ENCODE measurements around the gene SLC26A8. TPM values are rescaled to one million over a fixed set of nuclear protein-coding genes. Genes with fewer than 3 reads are reported as not detected.
A peak's percentile ranks its signal among the peaks of the same experiment; 100 is the strongest.

SLC26A8 gene
- total RNA-seq, 1 experiment from 2014 or later = not detected

GRCh38 chr6:35973670-35974222, 50.7 kb downstream of the SLC26A8 start:
- peak overlapping the region; percentile 66 for H2AFZ ChIP-seq (ENCODE audit: low read depth, low read length, poor library complexity, severe bottlenecking)
- peak overlapping the region; percentile 55 for H3K4me2 ChIP-seq (ENCODE audit: low read length)
- no TSS peak for BruUV-seq (replicated peaks)
- H3K9me2 ChIP-seq (ENCODE audit: insufficient read depth) = no peaks in the 10 kb centered on the region
- RAD21 ChIA-PET (ENCODE audit: low non-redundant PET in 1 of 2, low total read pairs in 2 of 2, uncharacterized antibody in 2 of 2, unreplicated experiment in 2 of 2) = no interaction called here
- no peaks in the 10 kb centered on the region for H3K36me3 ChIP-seq (ENCODE audit: control insufficient read depth in 1 of 2, insufficient read depth in 2 of 2, low read length in 2 of 2)
- H3K27me3 ChIP-seq (ENCODE audit: insufficient read depth, low read length) = no peaks in the 10 kb centered on the region
- TF ChIP-seq FOSL1 (IDR thresholded peaks at IDR 0.05; ENCODE audit: low read depth) = peak; percentile 34; the same call in 1 of the 2 replicates
- TF ChIP-seq JUND (IDR thresholded peaks at IDR 0.05) = peak; percentile 31; the same call in 1 of the 2 replicates
- 0 out of 2 replicates have a peak, but pooled peaks have one; percentile 33 for TF ChIP-seq CBX3 (IDR thresholded peaks at IDR 0.05; ENCODE audit: low read depth)
- TF ChIP-seq TCF7L2 (IDR thresholded peaks at IDR 0.05; ENCODE audit: borderline replicate concordance, extremely low read depth, insufficient read depth, insufficient read length) = no peak
- CTCF ChIA-PET = no interaction called here
- H3K79me2 ChIP-seq (ENCODE audit: insufficient read depth, low read length) = no peaks in the 10 kb centered on the region
- peaks cover 3 to 15% of the 10 kb centered on the region in 2 experiments; a peak in 3 of 4 replicates for H3K4me1 ChIP-seq (ENCODE audit: control insufficient read depth in 1 of 2, insufficient read depth in 2 of 2, low read length in 2 of 2)
- POLR2A ChIA-PET = interaction anchor here (0.6 kb wide), 1 partner anchor 260 kb away, joined by 5 read pairs; no protein-coding TSS in a partner anchor
- no peak overlapping the region for H3K9ac ChIP-seq (ENCODE audit: low read length)
- no peaks in the 10 kb centered on the region for H4K20me1 ChIP-seq (ENCODE audit: insufficient read depth)
- no peaks in the 10 kb centered on the region for H3K9me3 ChIP-seq (ENCODE audit: control insufficient read depth in 1 of 2, insufficient read depth in 1 of 2, low read depth in 1 of 2, low read length in 2 of 2)
- peak; percentile 52; the same call in 1 of the 2 replicates for ATAC-seq
- no peak overlapping the region for H3K27ac ChIP-seq (ENCODE audit: low read depth, low read length)
- intact Hi-C loops (cut with micrococcal nuclease) = no loop called here
- peak overlapping the region in 1 of 2 experiments; percentile 15; a peak in 1 of 4 replicates for H3K4me3 ChIP-seq (replicated peaks in 1 of 2; ENCODE audit: low read depth in 1 of 2, low read length in 2 of 2)
- DNase-seq (ENCODE audit: low read depth, low spot score) = no peak

DNA sequence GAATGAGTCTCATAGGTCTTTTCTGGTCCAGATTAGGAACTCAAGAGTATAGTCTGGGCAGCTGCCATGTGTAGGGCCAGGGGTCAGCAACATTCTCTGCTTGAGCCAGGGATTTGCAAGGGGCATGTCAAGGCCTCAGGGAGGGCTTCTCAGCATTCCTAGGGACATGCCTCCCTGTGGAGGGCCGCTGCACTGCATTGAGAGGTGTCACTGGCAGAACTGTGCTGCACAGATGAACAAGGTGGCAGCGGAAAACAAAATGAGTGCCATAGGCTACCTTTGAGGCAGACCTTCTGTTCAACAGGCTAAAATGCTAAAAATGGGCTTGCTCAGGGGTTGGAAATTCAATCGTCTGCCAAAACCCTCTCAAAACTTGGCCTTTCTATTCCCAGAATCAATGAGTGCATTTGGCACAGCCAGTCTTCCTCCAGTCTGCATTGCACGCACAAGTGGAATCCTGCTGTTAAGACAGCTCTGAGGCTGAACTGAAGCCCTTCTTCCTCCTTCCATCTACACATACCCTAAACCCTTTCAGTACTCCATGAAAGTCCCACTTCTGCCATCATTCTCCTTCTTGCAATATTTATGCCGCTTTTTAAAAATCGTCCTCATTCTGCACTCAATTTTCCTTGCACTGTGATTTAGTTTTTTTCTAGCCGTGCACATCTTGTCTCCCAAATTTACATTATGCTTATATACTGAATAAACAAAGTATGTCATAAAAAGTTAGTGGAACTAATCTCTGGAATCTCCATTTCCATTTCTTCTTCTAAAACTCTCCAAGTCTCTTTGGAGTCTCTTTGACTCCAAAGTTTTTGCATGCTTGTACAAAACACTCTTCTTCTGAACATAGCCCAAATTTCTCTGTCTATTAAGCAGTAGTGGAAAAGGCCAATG, 51.7 kb downstream of the SLC26A8 start:
- Histone ChIP-seq H3K27me3 (ENCODE audit: insufficient read depth, low read length) (no peaks in the 10 kb centered on the region), H3K4me1 (ENCODE audit: control insufficient read depth in 1 of 2, insufficient read depth in 2 of 2, low read length in 2 of 2) (peaks cover 3 to 15% of the 10 kb centered on the region in 2 experiments; a peak in 3 of 4 replicates), H3K9me2 (ENCODE audit: insufficient read depth) (no peaks in the 10 kb centered on the region), H3K27ac (ENCODE audit: low read depth, low read length) (no peak overlapping the region), H3K36me3 (ENCODE audit: control insufficient read depth in 1 of 2, insufficient read depth in 2 of 2, low read length in 2 of 2) (no peaks in the 10 kb centered on the region), H3K9me3 (ENCODE audit: control insufficient read depth in 1 of 2, insufficient read depth in 1 of 2, low read depth in 1 of 2, low read length in 2 of 2) (no peaks in the 10 kb centered on the region), H4K20me1 (ENCODE audit: insufficient read depth) (no peaks in the 10 kb centered on the region), H3K79me2 (ENCODE audit: insufficient read depth, low read length) (no peaks in the 10 kb centered on the region), H2AFZ (ENCODE audit: low read depth, low read length, poor library complexity, severe bottlenecking) (no peak overlapping the region), H3K4me3 (replicated peaks in 1 of 2; ENCODE audit: low read depth in 1 of 2, low read length in 2 of 2) (no peak overlapping the region), H3K9ac (ENCODE audit: low read length) (no peak overlapping the region), H3K4me2 (ENCODE audit: low read length) (no peak overlapping the region)
- CTCF ChIA-PET = no interaction called here
- no TSS peak for BruUV-seq (replicated peaks)
- POLR2A ChIA-PET = no interaction called here
- DNase-seq (ENCODE audit: low read depth, low spot score) = no peak
- peak; percentile 92 for ATAC-seq
- intact Hi-C loops (cut with micrococcal nuclease) = no loop called here
- TF ChIP-seq, protein P1, sequence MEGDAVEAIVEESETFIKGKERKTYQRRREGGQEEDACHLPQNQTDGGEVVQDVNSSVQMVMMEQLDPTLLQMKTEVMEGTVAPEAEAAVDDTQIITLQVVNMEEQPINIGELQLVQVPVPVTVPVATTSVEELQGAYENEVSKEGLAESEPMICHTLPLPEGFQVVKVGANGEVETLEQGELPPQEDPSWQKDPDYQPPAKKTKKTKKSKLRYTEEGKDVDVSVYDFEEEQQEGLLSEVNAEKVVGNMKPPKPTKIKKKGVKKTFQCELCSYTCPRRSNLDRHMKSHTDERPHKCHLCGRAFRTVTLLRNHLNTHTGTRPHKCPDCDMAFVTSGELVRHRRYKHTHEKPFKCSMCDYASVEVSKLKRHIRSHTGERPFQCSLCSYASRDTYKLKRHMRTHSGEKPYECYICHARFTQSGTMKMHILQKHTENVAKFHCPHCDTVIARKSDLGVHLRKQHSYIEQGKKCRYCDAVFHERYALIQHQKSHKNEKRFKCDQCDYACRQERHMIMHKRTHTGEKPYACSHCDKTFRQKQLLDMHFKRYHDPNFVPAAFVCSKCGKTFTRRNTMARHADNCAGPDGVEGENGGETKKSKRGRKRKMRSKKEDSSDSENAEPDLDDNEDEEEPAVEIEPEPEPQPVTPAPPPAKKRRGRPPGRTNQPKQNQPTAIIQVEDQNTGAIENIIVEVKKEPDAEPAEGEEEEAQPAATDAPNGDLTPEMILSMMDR (IDR thresholded peaks at IDR 0.05 in 2 of 3, conservative IDR thresholded peaks at IDR 0.05 in 1 of 3; ENCODE audit: borderline replicate concordance in 1 of 3, insufficient read depth in 1 of 3, low read depth in 2 of 3, low read length in 2 of 3) = peak in 2 of 3 experiments; percentile 38 to 45; a peak in 4 of 6 replicates
- TF ChIP-seq FOSL1 (IDR thresholded peaks at IDR 0.05; ENCODE audit: low read depth) (no peak), RAD21 (IDR thresholded peaks at IDR 0.05; ENCODE audit: low read depth) (no peak)
- TF ChIP-seq, protein P2, sequence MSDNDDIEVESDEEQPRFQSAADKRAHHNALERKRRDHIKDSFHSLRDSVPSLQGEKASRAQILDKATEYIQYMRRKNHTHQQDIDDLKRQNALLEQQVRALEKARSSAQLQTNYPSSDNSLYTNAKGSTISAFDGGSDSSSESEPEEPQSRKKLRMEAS (IDR thresholded peaks at IDR 0.05) = no peak
- RAD21 ChIA-PET (ENCODE audit: low non-redundant PET in 1 of 2, low total read pairs in 2 of 2, uncharacterized antibody in 2 of 2, unreplicated experiment in 2 of 2) = no interaction called here

Measured in HCT116 (cell line).